Suprapubic skin (tissue), 4 donors: ENCODE results near the gene GLIS1. TPM values are rescaled to one million over a fixed set of nuclear protein-coding genes. Genes with fewer than 3 reads are reported as not detected.

Experiments
- DNase-seq, 2 donors: peaks; one replicate each; pipeline ENCODE4 v3.0.0-alpha.2; 2019; ENCODE audit warnings: low spot score in 2 of 2
- H3K27ac ChIP-seq: fragments of 200-600 bp; sonication (generic); one replicate; pipeline ENCODE4 v1.5.1; 2019
- H3K27me3 ChIP-seq: fragments of 200-600 bp; sonication (generic); one replicate; pipeline ENCODE4 v1.5.1; 2019
- H3K36me3 ChIP-seq: fragments of 200-600 bp; sonication (generic); one replicate; pipeline ENCODE4 v1.5.1; 2019
- H3K4me1 ChIP-seq: fragments of 200-600 bp; sonication (generic); one replicate; pipeline ENCODE4 v1.5.1; 2019
- H3K4me3 ChIP-seq: fragments of 200-600 bp; sonication (generic); one replicate; pipeline ENCODE4 v1.5.1; 2019; ENCODE audit warnings: mild to moderate bottlenecking
- H3K9me3 ChIP-seq: fragments of 200-600 bp; sonication (generic); one replicate; pipeline ENCODE4 v1.5.1; 2019
- EP300 ChIP-seq: sonication (generic); formaldehyde crosslinking; IDR thresholded peaks from one replicate; pipeline ENCODE4 v1.6.1; 2017; ENCODE audit warnings: antibody characterized with exemption
- POLR2A ChIP-seq, 2 donors: fragments of 450-650 bp; IDR thresholded peaks; one replicate each; pipeline ENCODE4 v1.6.1; 2017; ENCODE audit warnings: antibody characterized with exemption in 2 of 2, mild to moderate bottlenecking in 2 of 2, moderate library complexity in 2 of 2
- POLR2AphosphoS5 ChIP-seq, 3 donors: sonication (generic); formaldehyde crosslinking; IDR thresholded peaks; one replicate each; pipeline ENCODE4 v1.6.1; 2017; ENCODE audit warnings: antibody characterized with exemption in 3 of 3
- WGBS: methylation state at CpG from one replicate; pipeline ENCODE4 v1.1.5; 2018; 5-methylcytosine and 5-hydroxymethylcytosine counted together
- total RNA-seq, 4 donors: library from RNA; depleted of rRNA; stranded (reverse); fragments of >200 nt; gene quantifications; one replicate each; pipeline ENCODE4 v1.1.0, GENCODE V29; 2016
- TF ChIP-seq, protein P1 (sequence below), 2 donors: fragments of 200-600 bp in 1 of 2; fragments of 450-650 bp in 1 of 2; sonication (generic) in 1 of 2; IDR thresholded peaks; one replicate each; pipeline ENCODE4 v1.5.1; 2016 to 2019; ENCODE audit warnings: antibody characterized with exemption in 2 of 2, mild to moderate bottlenecking in 1 of 2, moderate library complexity in 1 of 2

Gene GLIS1
- total RNA-seq, 4 donors from 2014 or later = 0.34 to 1.5 (median 0.59) TPM

DNA sequence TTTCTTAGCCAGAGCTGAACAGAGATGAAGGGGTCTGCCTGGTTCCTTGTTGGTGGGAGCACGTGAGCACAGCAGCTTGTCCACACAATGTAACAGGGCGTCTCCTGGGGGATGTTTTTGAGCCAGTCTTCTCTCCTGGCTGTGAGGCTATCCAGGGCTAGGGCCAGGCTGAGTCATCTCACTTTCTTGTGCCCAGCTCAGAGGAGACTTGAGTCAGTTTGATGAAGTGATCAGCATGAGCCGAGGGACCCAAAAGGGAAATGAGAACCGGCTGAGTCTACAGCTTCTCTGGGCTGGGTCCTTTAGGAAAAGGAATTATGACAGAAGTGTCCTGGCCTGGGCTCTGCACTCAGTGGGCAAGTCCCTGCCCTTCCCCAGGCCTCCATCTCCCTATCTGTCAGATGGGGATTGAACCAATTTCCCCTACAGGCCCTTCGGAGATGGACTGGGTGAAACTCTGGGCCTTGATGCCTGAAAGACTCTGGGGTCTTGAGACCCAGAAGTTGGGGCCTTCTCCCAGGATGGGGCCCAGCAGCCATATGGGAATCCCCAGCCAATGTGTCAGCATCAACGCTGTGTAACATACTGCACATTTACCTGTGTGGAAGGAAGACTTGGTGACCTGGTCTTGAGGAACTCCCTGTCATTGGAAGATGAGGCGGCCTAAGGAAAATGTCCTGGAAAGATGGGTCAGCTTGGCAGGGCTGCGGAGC is 243.2 kb downstream of the GLIS1 start:
- peak in 1 of 2 donors; percentile 31 for DNase-seq
- H3K27me3 ChIP-seq = peaks cover 3% of the 10 kb centered on the region
- 93% methylated on average over 8 of the region's 8 CpGs for WGBS
- H3K4me1 ChIP-seq = no peaks in the 10 kb centered on the region
- no peak overlapping the region for H3K27ac ChIP-seq
- no peaks in the 10 kb centered on the region for H3K36me3 ChIP-seq
- TF ChIP-seq, protein P1, sequence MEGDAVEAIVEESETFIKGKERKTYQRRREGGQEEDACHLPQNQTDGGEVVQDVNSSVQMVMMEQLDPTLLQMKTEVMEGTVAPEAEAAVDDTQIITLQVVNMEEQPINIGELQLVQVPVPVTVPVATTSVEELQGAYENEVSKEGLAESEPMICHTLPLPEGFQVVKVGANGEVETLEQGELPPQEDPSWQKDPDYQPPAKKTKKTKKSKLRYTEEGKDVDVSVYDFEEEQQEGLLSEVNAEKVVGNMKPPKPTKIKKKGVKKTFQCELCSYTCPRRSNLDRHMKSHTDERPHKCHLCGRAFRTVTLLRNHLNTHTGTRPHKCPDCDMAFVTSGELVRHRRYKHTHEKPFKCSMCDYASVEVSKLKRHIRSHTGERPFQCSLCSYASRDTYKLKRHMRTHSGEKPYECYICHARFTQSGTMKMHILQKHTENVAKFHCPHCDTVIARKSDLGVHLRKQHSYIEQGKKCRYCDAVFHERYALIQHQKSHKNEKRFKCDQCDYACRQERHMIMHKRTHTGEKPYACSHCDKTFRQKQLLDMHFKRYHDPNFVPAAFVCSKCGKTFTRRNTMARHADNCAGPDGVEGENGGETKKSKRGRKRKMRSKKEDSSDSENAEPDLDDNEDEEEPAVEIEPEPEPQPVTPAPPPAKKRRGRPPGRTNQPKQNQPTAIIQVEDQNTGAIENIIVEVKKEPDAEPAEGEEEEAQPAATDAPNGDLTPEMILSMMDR (IDR thresholded peaks at IDR 0.05) = no peak
- TF ChIP-seq EP300 (no peak), POLR2A (IDR thresholded peaks at IDR 0.05) (no peak), POLR2AphosphoS5 (IDR thresholded peaks at IDR 0.05) (no peak)
- no peaks in the 10 kb centered on the region for H3K9me3 ChIP-seq
- no peak overlapping the region for H3K4me3 ChIP-seq

DNA sequence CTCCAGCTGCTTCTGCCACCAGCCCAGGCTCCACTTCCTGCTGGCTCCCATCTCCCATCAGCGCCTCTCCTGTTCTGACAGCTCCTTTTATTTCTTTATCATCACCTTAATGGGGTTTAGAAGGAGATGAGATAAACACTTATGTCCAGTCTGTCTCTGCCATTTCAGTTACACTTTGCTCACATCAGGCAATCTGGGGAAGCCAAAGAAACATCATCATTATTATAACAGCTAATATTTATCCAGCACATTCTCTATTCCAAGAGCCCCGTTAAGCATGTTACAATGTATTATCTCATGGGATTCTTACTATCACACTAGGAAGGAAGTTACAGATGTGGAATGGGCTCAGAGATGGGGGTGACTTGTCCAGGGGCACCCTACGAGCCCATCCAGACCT is 248.6 kb downstream of the GLIS1 start:
- no peaks in the 10 kb centered on the region for H3K36me3 ChIP-seq
- DNase-seq = no peak
- no peaks in the 10 kb centered on the region for H3K4me1 ChIP-seq
- H3K27ac ChIP-seq = no peak overlapping the region
- no peaks in the 10 kb centered on the region for H3K9me3 ChIP-seq
- H3K27me3 ChIP-seq = peaks cover 14% of the 10 kb centered on the region
- WGBS = 82% methylated on average over 3 of the region's 3 CpGs
- TF ChIP-seq POLR2AphosphoS5 (IDR thresholded peaks at IDR 0.05) (no peak), EP300 (no peak), POLR2A (IDR thresholded peaks at IDR 0.05) (no peak)
- TF ChIP-seq, protein P1 (IDR thresholded peaks at IDR 0.05) = no peak
- no peak overlapping the region for H3K4me3 ChIP-seq

DNA sequence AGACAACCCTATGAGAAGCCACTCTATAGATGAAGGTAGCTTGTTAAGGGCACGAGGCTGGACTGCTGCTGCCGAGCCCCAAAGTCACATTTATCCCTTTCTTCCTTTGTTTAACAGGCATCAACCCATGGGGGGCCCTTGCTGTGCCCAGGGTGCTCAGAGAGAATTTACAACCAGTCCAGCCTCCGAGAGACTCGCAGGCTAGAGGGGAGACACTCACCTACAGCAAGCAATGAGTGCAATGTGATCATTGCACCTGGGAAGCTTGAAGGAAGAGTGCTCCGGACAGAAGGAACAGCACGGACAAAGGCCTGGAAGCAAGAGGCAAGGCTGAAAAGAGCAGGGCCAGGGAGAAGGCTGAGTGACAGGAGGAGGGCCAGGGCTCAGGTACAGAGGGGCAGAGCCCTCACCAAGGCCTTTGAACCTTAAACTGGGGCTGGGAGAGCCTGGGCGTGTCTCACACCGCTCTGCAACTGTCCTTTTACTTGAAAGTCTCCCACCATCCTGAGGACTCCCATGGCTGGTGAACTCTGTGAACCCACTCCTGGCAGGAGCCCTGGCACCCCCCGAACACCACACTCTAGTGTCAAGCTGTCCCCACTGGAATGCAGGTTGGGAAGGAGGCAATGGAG is 252.5 kb downstream of the GLIS1 start:
- H3K9me3 ChIP-seq = no peaks in the 10 kb centered on the region
- no peaks in the 10 kb centered on the region for H3K4me1 ChIP-seq
- H3K4me3 ChIP-seq = no peak overlapping the region
- no peak overlapping the region for H3K27ac ChIP-seq
- no peak for DNase-seq
- TF ChIP-seq POLR2AphosphoS5 (IDR thresholded peaks at IDR 0.05) (no peak), EP300 (no peak), POLR2A (IDR thresholded peaks at IDR 0.05) (no peak)
- TF ChIP-seq, protein P1 (IDR thresholded peaks at IDR 0.05) = no peak
- H3K27me3 ChIP-seq = peaks cover 24% of the 10 kb centered on the region
- 79% methylated on average over 9 of the region's 9 CpGs for WGBS
- H3K36me3 ChIP-seq = no peaks in the 10 kb centered on the region

DNA sequence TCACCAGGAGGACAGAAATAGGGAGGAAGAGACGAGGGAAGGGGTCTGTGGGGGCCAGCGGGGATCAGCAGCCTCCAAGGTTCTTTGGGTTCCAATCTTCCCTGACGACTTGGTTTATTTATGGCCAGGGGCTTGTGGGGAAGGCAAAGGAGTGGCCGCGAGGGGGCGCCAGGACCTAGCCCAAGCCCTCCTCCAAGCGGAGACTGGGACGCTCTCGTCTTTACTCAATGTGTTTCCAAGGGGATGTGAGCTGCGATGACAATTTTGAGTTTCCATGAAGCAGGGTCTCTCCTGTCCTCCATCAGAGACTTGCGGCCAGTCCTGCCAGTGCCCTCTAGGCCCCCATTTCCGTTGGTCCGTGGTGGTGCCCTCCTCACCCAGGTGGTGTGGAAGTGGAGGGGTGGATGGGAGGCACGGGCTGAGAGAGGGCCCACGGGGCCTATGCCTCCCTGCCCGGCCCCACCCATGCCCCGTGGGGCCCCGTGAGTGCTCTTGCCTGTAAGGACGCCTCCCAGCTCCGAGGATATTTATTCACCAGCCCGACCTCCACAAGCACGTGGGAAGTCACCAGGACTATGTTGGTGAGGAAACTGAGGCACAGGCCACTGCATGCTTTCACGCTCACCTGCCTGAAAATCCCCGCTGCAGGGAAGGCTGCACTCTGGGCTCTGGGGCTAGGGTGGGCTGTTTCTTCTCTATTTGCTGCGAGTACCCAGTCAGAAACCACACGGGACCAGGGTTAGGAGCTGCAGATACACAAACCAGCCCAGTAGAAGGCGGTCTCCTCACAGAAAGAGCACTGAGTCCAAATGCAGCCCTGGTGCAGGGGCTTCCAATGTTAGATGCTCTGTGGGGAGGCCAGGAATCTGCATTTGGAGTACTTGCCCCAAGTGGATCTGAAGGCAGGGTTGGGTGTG is 253.2 kb downstream of the GLIS1 start:
- Histone ChIP-seq H3K36me3 (no peaks in the 10 kb centered on the region), H3K27me3 (peaks cover 24% of the 10 kb centered on the region), H3K9me3 (no peaks in the 10 kb centered on the region), H3K27ac (no peak overlapping the region), H3K4me1 (no peaks in the 10 kb centered on the region), H3K4me3 (no peak overlapping the region)
- WGBS = 43% methylated on average over 12 of the region's 27 CpGs
- DNase-seq = no peak
- TF ChIP-seq, protein P1 (IDR thresholded peaks at IDR 0.05) = peak; percentile 63 to 85
- no peak for TF ChIP-seq POLR2AphosphoS5 (IDR thresholded peaks at IDR 0.05)
